H4 (cell line): Measurements from ENCODE around the gene CFAP299. TPM values are rescaled to one million over a fixed set of nuclear protein-coding genes. Genes with fewer than 3 reads are reported as not detected.
A peak's percentile ranks its signal among the peaks of the same experiment; 100 is the strongest.
"Not testable (repeated sequence)": the region's sequence is repeated elsewhere in the genome, so short reads cannot be mapped to it uniquely, and the experiment has no call there.

Experiments used
- DNase-seq: peaks from one replicate; pipeline ENCODE4 v3.0.0-alpha.2; 2015; ENCODE audit warnings: low spot score
- total RNA-seq: library from RNA; depleted of rRNA; stranded (reverse); fragments of >200 nt; shearing (Covaris generic); gene quantifications from 2 replicates; pipeline ENCODE4 v1.2.3, GENCODE V29; 2014

Gene CFAP299
- total RNA-seq, 1 experiment from 2014 or later: 0.21 TPM

- DNase-seq: no peak
Observed at GRCh38 chr4:80608281-80608980, 272.9 kb downstream of the CFAP299 start.

DNA sequence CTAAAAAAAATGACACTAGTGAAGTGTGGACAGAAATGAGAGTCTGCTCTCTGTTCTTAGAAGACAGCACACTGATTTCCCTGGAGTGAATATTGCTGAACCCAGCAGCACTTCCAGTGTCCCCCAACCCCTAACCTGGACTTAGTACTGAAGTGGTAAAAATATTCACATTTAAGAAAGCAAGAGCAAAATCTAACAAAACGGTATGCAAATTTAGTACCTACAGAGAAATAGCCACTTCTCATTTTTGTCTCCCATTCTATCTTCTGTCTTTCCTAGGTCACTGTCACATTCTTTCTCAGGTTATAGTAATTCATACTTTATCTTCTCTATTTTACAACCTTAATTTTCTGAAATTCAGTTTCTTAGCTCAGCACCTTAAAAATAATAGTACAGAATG is 274.7 kb downstream of the CFAP299 start:
- no peak for DNase-seq

DNA sequence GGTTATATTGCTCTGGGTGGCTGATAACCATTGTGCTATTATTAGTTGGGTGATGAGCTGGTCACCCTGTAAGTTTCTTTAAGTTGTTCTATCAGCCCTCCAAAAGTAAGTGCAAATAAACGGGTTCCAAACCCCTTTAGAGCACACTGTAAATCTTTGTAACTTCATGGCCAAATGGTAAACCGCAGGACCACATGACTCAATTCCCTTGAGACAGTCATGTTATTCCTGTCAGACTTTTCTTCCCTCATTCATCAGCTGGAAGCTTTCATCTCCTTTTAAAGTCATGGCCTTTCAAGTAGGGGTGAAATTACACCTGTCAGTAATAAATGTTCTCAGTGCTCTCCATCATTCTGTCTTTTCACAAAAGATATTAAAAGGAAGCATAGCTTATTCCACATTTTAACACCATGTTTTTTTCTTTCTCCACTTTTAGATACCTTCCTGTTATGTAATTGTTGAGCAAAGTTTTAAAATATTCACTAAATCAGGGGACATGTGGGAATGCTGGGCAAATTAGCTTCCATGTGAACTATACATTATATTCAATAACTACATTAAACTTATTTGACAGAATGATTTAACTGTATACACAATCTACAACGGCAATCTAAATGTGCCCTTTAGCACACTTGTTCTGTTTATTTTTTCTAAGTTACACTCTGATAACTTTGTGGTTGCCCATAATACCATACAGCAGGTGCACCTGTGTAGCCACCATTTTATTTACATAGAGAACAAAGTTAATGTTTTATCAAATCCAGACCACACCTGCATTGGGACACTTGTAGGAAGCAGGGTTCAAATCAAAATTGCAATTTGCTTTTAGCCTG is 275.5 kb downstream of the CFAP299 start:
- DNase-seq: peak; percentile 14

DNA sequence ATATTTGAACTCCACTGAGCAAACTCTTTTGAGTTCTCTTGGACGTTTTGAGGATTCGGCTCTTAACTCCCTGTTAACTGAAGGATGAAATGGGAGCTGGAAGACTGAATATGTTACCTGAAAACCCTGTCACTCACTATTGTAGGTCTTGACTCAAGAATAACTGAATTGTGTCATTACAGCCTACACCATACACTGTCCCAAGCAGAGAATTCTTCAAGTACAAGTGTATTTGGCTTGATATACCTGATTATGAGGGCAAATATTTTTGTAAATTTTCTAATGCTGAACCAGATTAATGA is 276.1 kb downstream of the CFAP299 start:
- no peak for DNase-seq

DNA sequence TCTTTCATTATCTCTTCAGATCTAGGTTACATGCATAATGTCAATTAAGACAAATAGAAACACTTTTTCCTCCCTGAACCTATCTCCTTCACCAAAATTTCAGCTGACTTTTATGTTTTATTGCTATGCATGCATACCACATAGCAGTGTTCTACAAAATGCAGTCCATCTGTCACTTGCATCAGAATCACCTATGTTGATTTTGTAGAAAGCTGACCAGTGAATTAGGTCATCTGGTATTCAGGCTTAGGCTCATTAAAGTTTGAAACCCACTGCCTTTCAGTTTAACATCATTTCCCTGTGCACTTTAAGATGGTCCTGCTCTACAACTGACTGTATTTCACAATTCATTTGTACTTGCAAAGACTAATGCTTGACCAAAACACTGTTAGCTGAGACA is 277.9 kb downstream of the CFAP299 start:
- no peak for DNase-seq

GRCh38 chr4:80614319-80614718 is 278.8 kb downstream of the CFAP299 start:
- no peak for DNase-seq

DNA sequence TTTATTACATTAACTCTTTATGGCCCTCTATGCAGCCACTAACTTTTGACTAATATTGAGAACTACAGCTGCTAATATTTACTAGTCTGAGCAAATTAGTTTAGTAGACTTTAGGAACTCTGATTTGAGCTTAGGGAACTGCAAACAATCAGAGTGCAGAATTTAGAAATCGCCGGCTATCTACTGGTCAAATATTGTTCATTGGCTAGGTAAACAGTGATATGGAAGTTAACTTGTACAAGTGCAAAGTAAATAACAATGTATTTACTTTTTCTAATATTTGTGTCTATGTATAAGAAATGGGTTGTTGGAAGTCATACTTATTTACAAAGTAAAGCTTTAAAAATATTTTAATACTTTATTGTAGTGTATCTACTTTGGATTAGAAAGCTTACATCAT is 279.6 kb downstream of the CFAP299 start:
- DNase-seq: no peak

DNA sequence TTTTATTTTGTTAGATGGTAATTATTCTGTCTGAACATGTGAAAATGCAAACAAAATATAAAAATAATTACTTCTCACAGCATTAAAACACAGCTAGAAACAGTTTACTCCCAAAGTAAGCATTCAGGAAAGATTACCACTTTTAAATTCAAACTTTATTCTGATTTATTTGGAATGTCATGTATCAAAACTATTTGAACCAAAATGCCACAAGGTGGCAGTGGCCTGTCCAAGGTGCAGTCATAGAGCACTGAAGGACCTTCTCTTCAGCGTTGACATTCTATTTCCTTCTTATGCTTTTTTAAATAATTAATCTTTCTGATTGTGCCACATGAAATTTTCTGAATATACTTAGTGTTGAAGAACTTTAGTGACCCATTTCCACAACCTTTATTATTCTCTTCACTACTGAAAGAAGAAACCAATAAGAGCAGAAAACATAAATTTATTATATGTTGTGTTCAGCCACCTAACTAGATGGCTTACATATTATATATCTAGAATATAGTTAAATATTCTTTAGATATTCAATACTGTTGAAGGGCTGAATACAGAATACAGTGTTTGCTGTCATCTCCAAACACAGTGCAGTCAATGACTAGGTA is 283.6 kb downstream of the CFAP299 start:
- DNase-seq: peak; percentile 8

DNA sequence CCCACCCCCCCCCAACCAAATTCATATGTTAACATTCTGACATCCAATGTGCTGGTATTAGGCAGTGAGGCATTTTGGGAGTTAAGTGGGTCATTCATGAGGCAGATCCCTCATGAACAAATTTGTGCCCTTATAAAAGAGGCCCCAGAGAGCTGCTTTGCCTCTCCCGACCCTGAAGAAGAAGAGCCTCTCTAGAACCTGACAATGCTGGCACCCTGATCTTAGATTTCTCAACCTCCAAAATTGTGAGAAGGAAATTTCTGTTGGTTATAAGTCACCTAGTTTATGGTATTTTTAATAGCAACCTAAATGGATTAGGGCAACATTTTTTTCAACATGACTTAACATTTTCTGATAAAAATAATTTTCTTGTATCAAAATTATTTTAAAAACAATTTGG is 296.3 kb downstream of the CFAP299 start:
- no peak for DNase-seq

DNA sequence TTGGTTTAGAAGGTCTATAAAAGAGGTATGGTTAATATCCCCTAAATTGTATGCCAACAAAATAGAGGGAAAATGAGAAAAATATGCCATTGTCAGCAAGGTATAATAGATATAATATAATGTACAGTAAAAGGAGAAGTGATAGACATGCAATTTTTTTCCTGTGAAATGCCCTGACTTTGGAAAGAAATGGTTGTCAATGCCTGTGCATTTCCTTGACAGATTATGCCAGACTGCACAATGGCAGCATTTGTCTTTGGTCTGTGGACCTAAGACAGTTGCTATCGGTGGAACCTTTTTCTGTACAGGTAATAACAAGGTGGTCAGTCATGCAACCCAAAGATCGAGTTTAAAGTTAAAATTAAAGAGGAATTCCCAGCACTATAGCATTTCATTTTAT is 301.7 kb downstream of the CFAP299 start:
- DNase-seq: no peak

GRCh38 chr4:80646061-80646460 is 310.5 kb downstream of the CFAP299 start:
- DNase-seq: no peak

DNA sequence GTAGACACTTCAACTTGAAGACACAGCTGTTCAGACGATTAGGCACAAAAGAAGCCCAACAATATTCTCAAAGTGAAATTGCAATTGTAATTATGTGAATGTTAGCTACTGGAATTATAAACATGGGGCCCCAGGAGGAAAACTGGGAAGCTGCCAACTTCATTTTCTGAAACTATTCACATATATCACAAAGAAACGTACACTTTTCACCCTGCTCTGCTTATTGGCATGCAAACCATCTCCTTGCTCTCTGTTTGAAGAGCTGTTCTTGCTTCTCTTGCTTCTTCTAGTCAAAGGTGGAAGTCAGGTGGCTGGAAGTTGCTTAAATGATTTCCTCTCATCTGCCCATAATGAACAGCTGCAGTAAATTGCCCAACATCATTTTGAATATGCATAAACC is 320.1 kb downstream of the CFAP299 start:
- DNase-seq: no peak

GRCh38 chr4:80670118-80670517 is 334.6 kb downstream of the CFAP299 start:
- not testable (repeated sequence) for DNase-seq

DNA sequence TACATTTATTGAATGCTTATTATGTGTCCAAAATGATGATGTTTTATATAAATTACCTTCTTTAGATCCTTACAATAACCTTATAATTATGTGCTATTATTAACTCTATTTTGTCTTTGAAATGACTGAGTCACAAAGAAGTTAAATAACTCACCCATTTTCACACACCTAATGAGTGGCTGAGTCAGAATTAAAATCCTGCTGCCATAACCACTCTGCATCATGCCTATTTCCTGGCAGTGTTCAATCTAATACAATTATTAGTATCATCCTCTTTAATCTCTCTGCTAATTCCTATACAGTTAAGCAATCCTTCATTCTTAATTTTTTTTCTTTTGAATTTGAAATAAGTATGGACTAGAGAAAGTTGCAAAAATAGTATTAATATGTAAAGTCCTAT is 342.9 kb downstream of the CFAP299 start:
- DNase-seq: no peak

GRCh38 chr4:80680934-80681333 is 345.4 kb downstream of the CFAP299 start:
- no peak for DNase-seq

GRCh38 chr4:80685214-80685613 is 349.7 kb downstream of the CFAP299 start:
- DNase-seq: peak; percentile 8

GRCh38 chr4:80687736-80688135 is 352.2 kb downstream of the CFAP299 start:
- not testable (repeated sequence) for DNase-seq

DNA sequence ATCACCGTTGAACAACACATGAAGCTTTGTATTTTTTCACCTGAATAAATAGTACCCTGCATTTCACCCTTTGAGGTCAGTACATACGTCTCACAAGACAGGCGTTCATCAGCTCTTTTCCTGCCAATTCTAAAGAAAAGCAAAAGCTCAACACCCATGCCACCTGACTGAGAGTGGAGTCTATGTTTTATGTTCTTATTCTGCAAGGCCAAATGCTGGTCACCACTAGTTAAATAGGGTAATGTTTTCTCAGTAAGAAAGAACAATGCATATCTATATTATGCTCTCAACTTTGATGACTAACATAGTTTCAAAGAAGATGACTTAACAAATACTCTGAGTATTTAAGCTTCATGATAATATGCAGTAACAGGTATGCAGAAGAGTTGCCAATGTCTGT is 358.6 kb downstream of the CFAP299 start:
- no peak for DNase-seq

- no peak for DNase-seq
Observed at GRCh38 chr4:80705311-80705710, 369.8 kb downstream of the CFAP299 start.

- no peak for DNase-seq
Observed at GRCh38 chr4:80709082-80709869, 373.7 kb downstream of the CFAP299 start.

GRCh38 chr4:80710748-80711451 is 375.4 kb downstream of the CFAP299 start:
- no peak for DNase-seq

DNA sequence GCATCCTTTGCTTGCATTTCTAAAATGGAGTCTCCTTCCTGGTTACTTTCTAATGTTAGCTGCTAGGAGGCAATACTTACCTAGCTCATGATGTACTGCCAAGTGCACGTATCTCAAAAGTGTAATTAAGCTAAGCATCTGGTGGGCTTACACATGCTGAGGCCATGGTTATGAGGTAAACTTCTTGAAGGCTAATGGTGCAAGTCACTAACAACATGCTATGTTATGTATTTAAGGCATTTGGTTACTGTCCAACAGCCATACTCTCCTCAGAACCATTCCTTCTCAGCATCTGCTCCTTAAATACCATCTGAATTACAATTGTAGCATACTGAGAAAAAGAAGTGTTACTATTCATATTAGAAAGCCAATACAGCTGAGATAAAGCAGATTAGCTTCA is 376.4 kb downstream of the CFAP299 start:
- no peak for DNase-seq
